ENCODE measurements around the gene RGL3.
"Not testable (repeated sequence)": the region's sequence is repeated elsewhere in the genome, so short reads cannot be mapped to it uniquely, and the experiment has no call there.

Gene RGL3

DNA sequence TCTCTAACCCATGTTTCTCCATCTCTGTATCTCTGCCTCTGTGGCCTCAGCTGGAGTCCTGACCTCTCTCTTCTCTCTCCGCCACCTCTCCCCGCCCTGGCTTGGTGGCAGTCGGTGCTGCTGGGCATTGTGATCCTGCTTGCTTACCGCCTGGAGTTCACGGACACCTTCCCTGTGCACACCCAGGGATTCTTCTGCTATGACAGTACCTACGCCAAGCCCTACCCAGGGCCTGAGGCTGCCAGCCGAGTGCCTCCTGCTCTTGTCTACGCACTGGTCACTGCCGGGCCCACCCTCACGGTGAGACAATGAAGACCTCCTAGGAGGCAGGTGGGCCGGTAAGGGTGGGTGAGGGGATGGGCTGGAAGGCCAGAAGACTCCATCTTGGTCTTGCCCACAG lies 59.7 kb downstream of the RGL3 start:
- DNase-seq, result no peak

DNA sequence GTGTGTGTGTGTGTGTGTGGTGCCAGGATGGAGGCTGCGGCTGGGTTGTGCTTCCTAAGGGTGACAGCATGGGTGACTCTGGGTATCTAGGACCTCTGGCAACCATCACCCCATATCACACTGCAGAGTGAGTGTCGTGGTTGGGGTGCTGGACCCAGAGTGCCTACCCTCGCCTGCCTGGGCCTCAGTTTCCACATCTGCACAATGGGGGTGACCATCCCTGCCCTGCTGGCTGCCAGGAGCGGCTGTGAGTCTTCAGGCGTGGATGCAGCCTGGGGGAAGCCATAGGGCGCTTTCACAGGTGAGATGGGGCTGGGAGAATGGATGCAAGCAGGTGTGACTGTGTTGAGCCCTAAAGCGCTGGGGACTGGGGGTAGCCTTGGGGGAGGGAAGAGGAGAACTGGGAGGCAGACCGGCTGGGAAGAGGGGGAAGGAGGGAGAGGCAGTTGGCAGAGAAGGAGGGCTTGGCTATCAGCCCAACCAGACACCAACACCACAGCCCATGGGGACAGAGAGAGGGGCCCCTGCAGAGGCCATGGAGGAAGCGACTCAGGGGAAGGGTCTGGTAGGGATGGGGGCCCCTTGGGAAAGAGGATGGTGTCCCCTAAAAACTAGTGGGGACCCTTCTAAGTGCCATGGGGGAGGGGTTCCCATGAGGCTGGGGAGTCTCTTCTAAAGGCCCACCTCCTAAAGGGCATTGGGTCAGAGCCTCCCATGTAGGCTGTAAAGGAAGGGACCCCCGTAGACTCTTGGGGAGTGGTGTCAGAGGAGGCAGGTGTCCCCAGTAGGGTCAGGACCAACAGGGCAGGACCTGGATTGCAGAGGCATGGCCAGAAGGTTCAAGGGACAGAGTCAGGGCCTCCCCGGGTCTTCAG lies 62.2 kb downstream of the RGL3 start:
- no peak for DNase-seq

DNA sequence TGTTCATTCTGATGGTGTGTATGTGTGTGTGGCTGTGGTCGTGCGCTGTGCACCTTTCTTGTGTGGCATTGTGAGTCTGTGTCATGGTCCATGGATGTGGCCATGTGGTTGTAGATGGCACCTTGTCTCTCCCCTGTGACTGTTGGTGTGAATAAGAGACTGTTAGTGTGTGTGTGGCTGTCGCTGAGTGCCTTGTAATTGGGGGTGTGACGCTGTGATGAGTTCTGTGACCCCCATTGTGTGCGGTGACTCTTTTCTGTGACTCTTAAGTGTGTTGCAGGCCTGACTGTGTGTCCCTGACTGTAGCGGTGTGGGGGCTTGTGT lies 63.1 kb downstream of the RGL3 start:
- DNase-seq, result no peak

GRCh38 chr19:11355160-11356073 lies 63.7 kb downstream of the RGL3 start, which contains the start of gene PLPPR2:
Gene PLPPR2 (plus strand): TSS chr19:11355432. CDS start chr19:11357674, 2,242 bp downstream.
- peak; percentile 94 for DNase-seq

DNA sequence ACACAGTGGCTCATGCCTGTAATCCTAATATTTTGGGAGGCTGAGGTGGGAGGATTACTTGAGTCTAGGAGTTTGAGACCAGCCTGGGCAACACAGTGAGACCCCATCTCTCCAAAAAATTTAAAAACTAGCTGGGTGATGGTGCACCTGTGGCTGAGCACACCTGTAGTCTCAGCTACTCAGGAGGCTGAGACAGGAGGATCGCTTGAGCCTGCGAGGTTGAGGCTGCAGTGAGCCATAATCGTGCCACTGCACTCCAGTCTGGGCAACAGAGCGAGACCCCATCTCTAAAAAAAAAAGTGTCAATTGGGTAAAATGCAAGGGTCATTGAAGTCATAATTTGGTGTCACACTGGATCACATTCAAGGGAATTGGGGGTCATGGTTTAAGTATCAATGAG lies 65.0 kb downstream of the RGL3 start:
- not testable (repeated sequence) for DNase-seq

DNA sequence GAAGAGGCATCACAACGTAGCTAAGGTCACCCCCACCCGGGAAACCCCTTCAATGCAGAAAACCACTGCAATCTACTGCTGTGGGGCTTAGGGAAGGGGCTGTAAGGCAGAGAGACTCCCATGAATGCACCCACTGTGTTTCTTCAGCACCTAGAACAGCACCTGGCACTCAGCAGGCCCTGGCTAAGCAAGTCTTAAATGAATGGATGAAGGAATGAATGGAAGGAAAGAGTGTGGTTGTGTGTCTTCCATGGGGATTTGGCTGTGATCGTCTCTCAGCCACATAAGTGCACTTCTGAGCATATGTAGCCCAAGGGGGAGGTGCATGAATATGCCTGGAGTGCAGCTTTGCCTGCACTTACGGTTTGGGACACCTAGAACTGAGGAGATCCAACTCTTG lies 69.9 kb downstream of the RGL3 start:
- DNase-seq, result no peak

GRCh38 chr19:11347546-11348039 lies 71.5 kb downstream of the RGL3 start:
- no peak for DNase-seq

GRCh38 chr19:11346104-11346940 lies 72.8 kb downstream of the RGL3 start, which contains the start of the genes CCDC159 and TMEM205:
Gene CCDC159 (plus strand): TSS chr19:11346519. CDS start chr19:11346607, 88 bp downstream.
Gene TMEM205 (minus strand): TSS chr19:11346268. CDS start chr19:11345619, 649 bp downstream.
- peak; percentile 99 for DNase-seq

DNA sequence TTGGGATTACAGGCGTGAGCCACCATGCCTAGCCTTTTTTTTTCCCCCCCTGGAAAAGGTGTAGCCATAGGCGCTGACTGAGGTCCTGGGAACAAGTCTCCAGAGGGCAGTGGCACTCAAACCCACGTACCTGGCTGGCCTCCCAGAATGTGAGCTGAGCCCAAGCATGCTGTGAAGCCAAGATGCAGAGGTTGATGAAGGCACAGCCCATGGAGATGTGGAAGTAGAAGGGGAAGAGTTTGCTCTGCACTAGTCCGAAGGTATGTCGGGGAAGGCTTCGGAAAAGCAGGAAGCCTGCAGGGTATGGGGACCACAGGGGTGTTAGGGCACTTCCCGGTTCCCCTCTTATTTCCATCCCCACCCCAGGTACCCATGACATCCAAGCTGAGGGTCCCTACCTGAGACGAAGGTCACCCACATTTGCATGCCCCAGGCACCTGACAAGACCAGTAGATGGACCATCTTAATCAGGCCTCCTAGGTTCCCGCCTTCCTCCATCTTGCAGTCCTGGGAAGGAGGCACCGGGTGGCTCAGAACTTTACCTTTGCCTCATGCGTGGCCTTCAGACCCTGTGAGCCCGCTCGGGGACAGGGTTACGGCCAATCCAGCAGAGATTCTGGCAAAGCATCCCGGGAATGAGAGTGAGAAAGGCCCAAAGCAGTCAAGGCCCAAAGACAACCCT lies 73.9 kb downstream of the RGL3 start:
- DNase-seq, result no peak

All from fibroblast of skin of scalp (primary cell).